PC-9 (cell line): Measurements from ENCODE around the gene CCM2.

Experiments used
- EZH2 ChIP-seq: fragments of 200-600 bp; sonication (generic); IDR thresholded peaks from 2 replicates; pipeline ENCODE4 v1.8.0; 2017; ENCODE audit warnings: antibody characterized with exemption, low read depth
- TF ChIP-seq, protein P1 (sequence below): fragments of 200-600 bp; sonication (generic); conservative IDR thresholded peaks from 2 replicates; pipeline ENCODE4 v1.6.1; 2017; ENCODE audit warnings: mixed run types, antibody characterized with exemption, mild to moderate bottlenecking, moderate library complexity

DNA sequence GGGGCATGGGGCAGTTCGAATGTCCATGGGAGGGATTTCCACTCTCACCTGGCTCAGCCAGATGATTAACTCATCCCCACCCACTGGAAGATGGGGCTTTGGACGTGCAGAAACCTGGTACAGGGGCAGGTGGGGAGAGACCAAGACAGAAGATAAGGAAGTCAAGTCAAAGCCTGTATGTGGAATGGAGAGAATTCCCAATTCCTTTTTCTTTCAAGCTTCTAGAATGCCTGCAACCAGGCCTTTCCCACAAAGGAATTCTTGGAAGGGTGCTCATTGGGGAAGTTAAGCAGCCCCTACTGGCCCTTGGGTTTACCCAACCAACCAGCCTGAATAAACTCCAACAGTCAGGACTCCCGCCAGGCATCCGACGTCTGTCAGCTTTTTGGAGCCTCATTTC lies 39.1 kb downstream of the CCM2 start:
- TF ChIP-seq, protein P1, sequence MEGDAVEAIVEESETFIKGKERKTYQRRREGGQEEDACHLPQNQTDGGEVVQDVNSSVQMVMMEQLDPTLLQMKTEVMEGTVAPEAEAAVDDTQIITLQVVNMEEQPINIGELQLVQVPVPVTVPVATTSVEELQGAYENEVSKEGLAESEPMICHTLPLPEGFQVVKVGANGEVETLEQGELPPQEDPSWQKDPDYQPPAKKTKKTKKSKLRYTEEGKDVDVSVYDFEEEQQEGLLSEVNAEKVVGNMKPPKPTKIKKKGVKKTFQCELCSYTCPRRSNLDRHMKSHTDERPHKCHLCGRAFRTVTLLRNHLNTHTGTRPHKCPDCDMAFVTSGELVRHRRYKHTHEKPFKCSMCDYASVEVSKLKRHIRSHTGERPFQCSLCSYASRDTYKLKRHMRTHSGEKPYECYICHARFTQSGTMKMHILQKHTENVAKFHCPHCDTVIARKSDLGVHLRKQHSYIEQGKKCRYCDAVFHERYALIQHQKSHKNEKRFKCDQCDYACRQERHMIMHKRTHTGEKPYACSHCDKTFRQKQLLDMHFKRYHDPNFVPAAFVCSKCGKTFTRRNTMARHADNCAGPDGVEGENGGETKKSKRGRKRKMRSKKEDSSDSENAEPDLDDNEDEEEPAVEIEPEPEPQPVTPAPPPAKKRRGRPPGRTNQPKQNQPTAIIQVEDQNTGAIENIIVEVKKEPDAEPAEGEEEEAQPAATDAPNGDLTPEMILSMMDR, result no peak
- TF ChIP-seq EZH2, result no peak
